ENCODE measurements around the gene ZAP70. TPM values are rescaled to one million over a fixed set of nuclear protein-coding genes. Genes with fewer than 3 reads are reported as not detected.

ZAP70 gene
- total RNA-seq, 1 donor from 2014 or later, result 3.8 TPM

DNA sequence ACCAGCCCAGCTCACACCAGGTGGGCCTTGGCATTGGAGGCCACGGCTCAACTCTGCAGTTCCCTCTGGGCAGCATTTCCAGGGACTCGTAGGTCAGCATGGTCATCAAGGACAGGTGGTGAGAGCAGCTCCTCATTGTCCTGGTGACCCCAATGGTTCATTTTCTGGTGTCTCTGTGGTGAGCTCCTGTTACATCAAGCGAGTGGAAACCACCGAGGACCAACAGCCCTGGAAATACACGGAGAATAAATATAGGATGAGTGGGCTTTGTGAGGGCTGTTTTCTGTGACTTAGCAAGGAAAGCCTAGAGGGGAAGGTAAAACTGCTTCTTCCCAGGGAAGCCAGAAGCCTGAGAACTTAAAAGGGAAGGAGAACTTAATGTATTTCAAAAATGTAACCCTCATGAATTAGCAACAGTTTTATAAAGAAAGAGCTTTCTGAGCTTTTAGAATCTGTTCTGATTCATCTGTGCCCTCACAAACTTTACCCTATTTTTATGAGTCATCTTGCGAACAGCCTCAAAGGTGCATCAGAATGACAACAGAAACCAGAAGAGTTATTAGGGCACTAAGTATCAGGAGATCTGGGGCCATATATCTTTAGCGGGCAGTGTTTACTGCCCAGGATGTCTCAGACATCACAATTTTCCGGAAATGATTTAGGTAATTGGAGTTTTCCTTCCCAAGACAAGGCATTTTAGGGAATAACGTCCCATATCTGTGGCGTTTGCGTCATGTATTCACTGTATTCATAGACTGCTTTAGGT is 25.1 kb upstream of the ZAP70 start:
- TF ChIP-seq, protein P1, sequence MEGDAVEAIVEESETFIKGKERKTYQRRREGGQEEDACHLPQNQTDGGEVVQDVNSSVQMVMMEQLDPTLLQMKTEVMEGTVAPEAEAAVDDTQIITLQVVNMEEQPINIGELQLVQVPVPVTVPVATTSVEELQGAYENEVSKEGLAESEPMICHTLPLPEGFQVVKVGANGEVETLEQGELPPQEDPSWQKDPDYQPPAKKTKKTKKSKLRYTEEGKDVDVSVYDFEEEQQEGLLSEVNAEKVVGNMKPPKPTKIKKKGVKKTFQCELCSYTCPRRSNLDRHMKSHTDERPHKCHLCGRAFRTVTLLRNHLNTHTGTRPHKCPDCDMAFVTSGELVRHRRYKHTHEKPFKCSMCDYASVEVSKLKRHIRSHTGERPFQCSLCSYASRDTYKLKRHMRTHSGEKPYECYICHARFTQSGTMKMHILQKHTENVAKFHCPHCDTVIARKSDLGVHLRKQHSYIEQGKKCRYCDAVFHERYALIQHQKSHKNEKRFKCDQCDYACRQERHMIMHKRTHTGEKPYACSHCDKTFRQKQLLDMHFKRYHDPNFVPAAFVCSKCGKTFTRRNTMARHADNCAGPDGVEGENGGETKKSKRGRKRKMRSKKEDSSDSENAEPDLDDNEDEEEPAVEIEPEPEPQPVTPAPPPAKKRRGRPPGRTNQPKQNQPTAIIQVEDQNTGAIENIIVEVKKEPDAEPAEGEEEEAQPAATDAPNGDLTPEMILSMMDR (IDR thresholded peaks at IDR 0.05; ENCODE audit: unreplicated experiment), result no peak
- H3K9me3 Mint-ChIP-seq (ENCODE audit: low read depth), result no peaks in the 10 kb centered on the region
- no peaks in the 10 kb centered on the region for H3K27me3 Mint-ChIP-seq
- H3K27ac Mint-ChIP-seq, result no peak overlapping the region
- peaks cover 3% of the 10 kb centered on the region for H3K4me1 Mint-ChIP-seq (ENCODE audit: low read depth)
- no peaks in the 10 kb centered on the region for H3K36me3 Mint-ChIP-seq (ENCODE audit: insufficient read depth)
- DNase-seq (ENCODE audit: low spot score, unreplicated experiment), result no peak
- no peak overlapping the region for H3K4me3 Mint-ChIP-seq (ENCODE audit: low read depth)

DNA sequence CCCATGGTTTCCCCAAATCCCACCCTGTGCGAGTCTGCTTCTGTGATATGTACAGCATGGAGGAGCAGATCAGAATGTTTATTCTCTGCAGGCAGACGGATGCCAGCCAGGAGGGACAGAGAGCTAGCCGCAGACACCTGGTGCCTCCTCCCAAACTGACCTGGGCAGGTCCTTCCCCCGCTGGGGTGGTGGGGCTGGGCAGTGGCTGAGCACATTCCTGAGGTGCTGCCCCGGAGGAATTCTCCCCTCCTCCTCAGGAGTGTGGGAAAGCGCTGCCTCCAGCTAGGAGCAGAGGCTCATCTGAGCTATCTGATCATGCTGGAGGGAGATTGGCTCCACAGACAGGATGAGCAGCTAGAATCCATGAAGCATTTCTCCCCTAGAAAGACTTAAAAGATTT is 22.2 kb upstream of the ZAP70 start:
- Mint-ChIP-seq H3K9me3 (ENCODE audit: low read depth) (no peaks in the 10 kb centered on the region), H3K27me3 (no peaks in the 10 kb centered on the region), H3K27ac (no peak overlapping the region), H3K36me3 (ENCODE audit: insufficient read depth) (no peaks in the 10 kb centered on the region), H3K4me1 (ENCODE audit: low read depth) (peaks cover 3% of the 10 kb centered on the region), H3K4me3 (ENCODE audit: low read depth) (no peak overlapping the region)
- TF ChIP-seq, protein P1 (IDR thresholded peaks at IDR 0.05; ENCODE audit: unreplicated experiment), result no peak
- DNase-seq (ENCODE audit: low spot score, unreplicated experiment), result no peak

DNA sequence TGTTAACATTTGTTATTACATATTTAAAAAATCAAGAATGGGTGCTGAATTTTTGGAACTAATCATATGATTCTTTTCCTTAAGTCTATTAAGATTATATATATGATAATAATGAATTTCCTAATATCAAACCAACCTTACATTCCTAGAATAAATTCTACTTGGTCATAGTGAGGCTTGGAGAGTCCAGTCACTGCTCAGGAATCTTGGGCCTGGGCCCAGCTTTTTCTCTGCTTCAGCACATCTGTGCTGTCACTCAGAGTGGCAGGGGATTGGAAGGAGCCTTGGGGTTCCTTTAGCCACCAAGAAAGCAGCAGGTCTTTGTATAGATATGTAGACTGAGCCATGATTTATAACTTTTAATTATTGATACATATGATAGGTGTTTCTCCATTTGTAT is 19.9 kb upstream of the ZAP70 start:
- TF ChIP-seq, protein P1 (IDR thresholded peaks at IDR 0.05; ENCODE audit: unreplicated experiment), result no peak
- Mint-ChIP-seq H3K4me3 (ENCODE audit: low read depth) (no peak overlapping the region), H3K9me3 (ENCODE audit: low read depth) (no peaks in the 10 kb centered on the region), H3K27me3 (no peaks in the 10 kb centered on the region), H3K4me1 (ENCODE audit: low read depth) (peaks cover 6% of the 10 kb centered on the region), H3K27ac (no peak overlapping the region), H3K36me3 (ENCODE audit: insufficient read depth) (no peaks in the 10 kb centered on the region)
- no peak for DNase-seq (ENCODE audit: low spot score, unreplicated experiment)

DNA sequence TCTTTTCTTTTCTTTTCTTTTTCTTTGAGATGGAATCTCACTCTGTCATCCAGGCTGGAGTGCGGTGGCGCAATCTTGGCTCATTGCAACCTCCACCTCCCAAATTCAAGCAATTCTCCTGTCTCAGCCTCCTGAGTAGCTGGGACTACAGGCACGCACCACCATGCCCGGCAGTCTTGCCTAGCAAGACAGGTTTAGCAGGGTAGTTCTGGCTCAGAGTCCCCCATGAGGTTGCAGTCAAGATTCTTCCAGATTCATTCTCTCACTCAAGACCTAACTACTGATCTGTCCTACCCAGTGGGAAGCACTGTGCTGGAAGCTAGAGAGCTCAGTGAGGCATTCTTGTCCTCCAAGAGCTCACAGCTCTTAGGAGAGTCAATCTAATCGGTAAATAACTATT is 17.6 kb upstream of the ZAP70 start:
- TF ChIP-seq, protein P1 (IDR thresholded peaks at IDR 0.05; ENCODE audit: unreplicated experiment), result no peak
- no peak overlapping the region for H3K27ac Mint-ChIP-seq
- DNase-seq (ENCODE audit: low spot score, unreplicated experiment), result no peak
- no peak overlapping the region for H3K4me3 Mint-ChIP-seq (ENCODE audit: low read depth)
- no peaks in the 10 kb centered on the region for H3K27me3 Mint-ChIP-seq
- no peaks in the 10 kb centered on the region for H3K9me3 Mint-ChIP-seq (ENCODE audit: low read depth)
- H3K4me1 Mint-ChIP-seq (ENCODE audit: low read depth), result peaks cover 10% of the 10 kb centered on the region
- H3K36me3 Mint-ChIP-seq (ENCODE audit: insufficient read depth), result no peaks in the 10 kb centered on the region

DNA sequence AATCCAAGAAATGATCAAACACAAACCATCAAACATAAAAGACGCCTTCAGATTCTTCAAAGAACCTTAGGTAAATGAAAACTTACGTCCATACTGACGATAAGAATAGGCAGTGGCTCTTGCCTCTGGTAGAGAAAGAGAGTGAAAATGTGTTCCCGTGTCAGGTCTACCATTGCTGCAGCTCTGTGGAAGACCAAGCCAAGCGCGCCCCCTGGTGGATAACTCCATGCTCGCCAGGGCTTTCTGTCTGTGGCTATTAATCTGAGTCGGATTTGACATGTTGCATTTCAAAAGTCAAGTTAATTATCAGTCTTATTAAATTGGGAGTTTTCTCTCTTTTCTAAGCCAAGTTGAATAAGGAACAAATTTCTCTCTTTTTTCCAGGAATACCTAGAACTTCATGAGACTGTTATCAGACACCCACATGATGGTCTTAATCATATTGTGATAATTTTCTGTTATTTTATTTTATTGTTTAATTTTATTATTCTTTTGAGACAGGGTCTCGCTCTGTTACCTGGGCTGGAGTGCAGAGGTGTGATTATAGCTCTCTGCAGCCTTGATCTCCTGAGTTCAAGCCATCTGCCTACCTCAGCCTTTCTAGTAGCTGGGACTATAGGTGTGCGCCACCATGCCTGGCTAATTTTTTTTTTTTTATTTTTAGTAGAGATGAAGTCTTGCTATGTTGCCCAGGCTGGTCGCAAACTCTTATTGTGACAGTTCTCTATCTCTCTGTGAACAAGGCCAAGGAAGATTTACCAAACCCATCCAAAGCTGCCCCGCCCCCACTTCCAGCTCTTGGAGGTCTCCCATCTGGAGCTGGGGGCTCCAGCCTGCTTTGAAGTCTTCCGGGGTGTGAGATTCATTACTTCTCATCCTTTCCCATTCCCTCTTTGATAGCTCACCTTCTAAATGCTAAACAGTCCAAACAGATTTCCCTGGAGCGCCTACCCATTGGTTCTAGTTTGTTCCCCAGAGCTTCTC is 15.8 kb upstream of the ZAP70 start:
- H3K27ac Mint-ChIP-seq, result no peak overlapping the region

More for the DNA sequence above, 15.8 kb upstream of the ZAP70 start:
- no peaks in the 10 kb centered on the region for H3K9me3 Mint-ChIP-seq (ENCODE audit: low read depth)
- TF ChIP-seq, protein P1 (IDR thresholded peaks at IDR 0.05; ENCODE audit: unreplicated experiment), result peak; percentile 98
- no peak overlapping the region for H3K4me3 Mint-ChIP-seq (ENCODE audit: low read depth)
- no peaks in the 10 kb centered on the region for H3K27me3 Mint-ChIP-seq
- peak; percentile 84 for DNase-seq (ENCODE audit: low spot score, unreplicated experiment)
- no peaks in the 10 kb centered on the region for H3K36me3 Mint-ChIP-seq (ENCODE audit: insufficient read depth)
- H3K4me1 Mint-ChIP-seq (ENCODE audit: low read depth), result peaks cover 7% of the 10 kb centered on the region

All from progenitor cell of endocrine pancreas (in vitro differentiated cells).